ENCODE results near the gene TVP23C. TPM values are rescaled to one million over a fixed set of nuclear protein-coding genes. Genes with fewer than 3 reads are reported as not detected.

The TVP23C gene
- total and polyA plus RNA-seq, 4 experiments from 2014 or later, result 5.8 to 34.5 (median 16.6) TPM

- DNase-seq, result no peak
- H3K9me3 ChIP-seq (ENCODE audit: control insufficient read depth in 1 of 2, low read length in 2 of 2), result no peaks in the 10 kb centered on the region
- Mint-ChIP-seq H3K4me1 (no peaks in the 10 kb centered on the region), H3K36me3 (peaks cover 22 to 43% of the 10 kb centered on the region in 2 donors), H3K4me3 (no peak overlapping the region), H3K27me3 (no peaks in the 10 kb centered on the region), H3K27ac (no peak overlapping the region), H3K9me3 (peaks cover 0 to 6% (median 0%) of the 10 kb centered on the region in 8 donors)
- H3K36me3 ChIP-seq (ENCODE audit: insufficient read depth, low read length), result no peaks in the 10 kb centered on the region
- H3K4me1 ChIP-seq (ENCODE audit: insufficient read depth, low read length), result no peaks in the 10 kb centered on the region
- H3K27me3 ChIP-seq (ENCODE audit: insufficient read depth, low read length), result no peaks in the 10 kb centered on the region
- CTCF ChIA-PET (ENCODE audit: partially characterized antibody), result interaction anchor here (0.6 kb wide), 1 partner anchor 40 kb away, joined by 3 read pairs; no protein-coding TSS in a partner anchor
- H3K4me3 ChIP-seq (ENCODE audit: low read length in 2 of 2), result no peak overlapping the region
- intact Hi-C loops (cut with micrococcal nuclease), result no loop called here
- POLR2A ChIA-PET (ENCODE audit: partially characterized antibody), result no interaction called here
- no peak overlapping the region for H3K27ac ChIP-seq (ENCODE audit: low read depth, low read length)
Observed at GRCh38 chr17:15462976-15463772, 100.1 kb downstream of the TVP23C start.

- Mint-ChIP-seq H3K36me3 (peaks cover 53 to 76% of the 10 kb centered on the region in 2 donors), H3K4me1 (no peaks in the 10 kb centered on the region), H3K27ac (no peak overlapping the region), H3K4me3 (no peak overlapping the region), H3K9me3 (peaks cover 0 to 14% (median 6%) of the 10 kb centered on the region in 8 donors), H3K27me3 (no peaks in the 10 kb centered on the region)
- intact Hi-C loops (cut with micrococcal nuclease), result no loop called here
- Histone ChIP-seq H3K4me1 (ENCODE audit: insufficient read depth, low read length) (no peaks in the 10 kb centered on the region), H3K36me3 (ENCODE audit: insufficient read depth, low read length) (no peaks in the 10 kb centered on the region), H3K9me3 (ENCODE audit: control insufficient read depth in 1 of 2, low read length in 2 of 2) (no peaks in the 10 kb centered on the region), H3K4me3 (ENCODE audit: low read length in 2 of 2) (no peak overlapping the region), H3K27me3 (ENCODE audit: insufficient read depth, low read length) (no peaks in the 10 kb centered on the region), H3K27ac (ENCODE audit: low read depth, low read length) (no peak overlapping the region)
- no peak for DNase-seq
- ChIA-PET CTCF (ENCODE audit: partially characterized antibody) (no interaction called here), POLR2A (ENCODE audit: partially characterized antibody) (no interaction called here)
Observed at GRCh38 chr17:15457723-15458094, 105.6 kb downstream of the TVP23C start.

- H3K4me3 Mint-ChIP-seq, result no peak overlapping the region
- no peaks in the 10 kb centered on the region for H3K4me1 ChIP-seq (ENCODE audit: insufficient read depth, low read length)
- H3K27ac Mint-ChIP-seq, result peak overlapping the region in 1 of 7 donors; percentile 37
- H3K36me3 Mint-ChIP-seq, result peaks cover 50 to 72% of the 10 kb centered on the region in 2 donors
- H3K36me3 ChIP-seq (ENCODE audit: insufficient read depth, low read length), result no peaks in the 10 kb centered on the region
- H3K9me3 Mint-ChIP-seq, result peaks cover 0 to 14% (median 6%) of the 10 kb centered on the region in 8 donors
- no peaks in the 10 kb centered on the region for H3K9me3 ChIP-seq (ENCODE audit: control insufficient read depth in 1 of 2, low read length in 2 of 2)
- no peaks in the 10 kb centered on the region for H3K27me3 Mint-ChIP-seq
- ChIA-PET POLR2A (ENCODE audit: partially characterized antibody) (no interaction called here), CTCF (ENCODE audit: partially characterized antibody) (no interaction called here)
- H3K4me3 ChIP-seq (ENCODE audit: low read length in 2 of 2), result no peak overlapping the region
- H3K27ac ChIP-seq (ENCODE audit: low read depth, low read length), result no peak overlapping the region
- DNase-seq, result no peak
- no peaks in the 10 kb centered on the region for H3K4me1 Mint-ChIP-seq
- intact Hi-C loops (cut with micrococcal nuclease), result no loop called here
- H3K27me3 ChIP-seq (ENCODE audit: insufficient read depth, low read length), result no peaks in the 10 kb centered on the region
Observed at GRCh38 chr17:15456972-15457722, 106.1 kb downstream of the TVP23C start.

- no peaks in the 10 kb centered on the region for H3K27me3 ChIP-seq (ENCODE audit: insufficient read depth, low read length)
- no peaks in the 10 kb centered on the region for H3K9me3 ChIP-seq (ENCODE audit: control insufficient read depth in 1 of 2, low read length in 2 of 2)
- Mint-ChIP-seq H3K27ac (no peak overlapping the region), H3K27me3 (no peaks in the 10 kb centered on the region), H3K9me3 (peaks cover 0 to 14% (median 6%) of the 10 kb centered on the region in 8 donors), H3K4me1 (no peaks in the 10 kb centered on the region), H3K36me3 (peaks cover 48 to 67% of the 10 kb centered on the region in 2 donors), H3K4me3 (no peak overlapping the region)
- H3K4me1 ChIP-seq (ENCODE audit: insufficient read depth, low read length), result no peaks in the 10 kb centered on the region
- intact Hi-C loops (cut with micrococcal nuclease), result no loop called here
- H3K27ac ChIP-seq (ENCODE audit: low read depth, low read length), result no peak overlapping the region
- ChIA-PET POLR2A (ENCODE audit: partially characterized antibody) (no interaction called here), CTCF (ENCODE audit: partially characterized antibody) (no interaction called here)
- no peaks in the 10 kb centered on the region for H3K36me3 ChIP-seq (ENCODE audit: insufficient read depth, low read length)
- no peak for DNase-seq
- H3K4me3 ChIP-seq (ENCODE audit: low read length in 2 of 2), result no peak overlapping the region
Observed at GRCh38 chr17:15456496-15456895, 106.8 kb downstream of the TVP23C start.

DNA sequence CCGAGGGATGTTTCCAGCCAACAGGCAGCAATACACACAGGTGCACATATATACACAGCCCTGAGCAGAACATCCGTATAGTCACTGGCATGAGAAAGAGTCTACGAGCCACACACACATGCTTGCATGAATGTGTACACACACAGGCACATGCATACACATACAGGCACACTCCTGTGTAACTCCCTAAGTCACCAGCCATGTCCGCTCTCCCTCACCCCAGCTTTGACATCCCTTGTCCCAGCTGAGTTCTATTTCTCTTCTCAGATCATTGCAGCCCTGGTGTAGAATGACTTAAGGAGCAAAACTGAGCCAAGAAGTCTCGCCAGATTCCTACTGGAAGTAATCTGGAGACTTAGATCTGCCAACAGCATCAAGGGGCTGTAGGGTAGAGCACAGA lies 108.9 kb downstream of the TVP23C start:
- H3K36me3 Mint-ChIP-seq, result peaks cover 39 to 49% of the 10 kb centered on the region in 2 donors
- Histone ChIP-seq H3K4me3 (ENCODE audit: low read length in 2 of 2) (no peak overlapping the region), H3K27ac (ENCODE audit: low read depth, low read length) (no peak overlapping the region), H3K36me3 (ENCODE audit: insufficient read depth, low read length) (no peaks in the 10 kb centered on the region), H3K4me1 (ENCODE audit: insufficient read depth, low read length) (no peaks in the 10 kb centered on the region), H3K27me3 (ENCODE audit: insufficient read depth, low read length) (no peaks in the 10 kb centered on the region), H3K9me3 (ENCODE audit: control insufficient read depth in 1 of 2, low read length in 2 of 2) (no peaks in the 10 kb centered on the region)
- H3K27me3 Mint-ChIP-seq, result no peaks in the 10 kb centered on the region
- no peak overlapping the region for H3K4me3 Mint-ChIP-seq
- intact Hi-C loops (cut with micrococcal nuclease), result no loop called here
- ChIA-PET POLR2A (ENCODE audit: partially characterized antibody) (no interaction called here), CTCF (ENCODE audit: partially characterized antibody) (no interaction called here)
- no peak for DNase-seq
- H3K4me1 Mint-ChIP-seq, result no peaks in the 10 kb centered on the region
- H3K27ac Mint-ChIP-seq, result no peak overlapping the region
- peaks cover 0 to 13% (median 6%) of the 10 kb centered on the region in 8 donors for H3K9me3 Mint-ChIP-seq

GRCh38 chr17:15453782-15454181 lies 109.5 kb downstream of the TVP23C start:
- Mint-ChIP-seq H3K36me3 (peaks cover 39 to 49% of the 10 kb centered on the region in 2 donors), H3K27me3 (no peaks in the 10 kb centered on the region), H3K4me1 (peaks cover 0 to 1% (median 0%) of the 10 kb centered on the region in 4 donors), H3K27ac (no peak overlapping the region), H3K4me3 (no peak overlapping the region), H3K9me3 (peaks cover 0 to 13% (median 6%) of the 10 kb centered on the region in 8 donors)
- Histone ChIP-seq H3K4me1 (ENCODE audit: insufficient read depth, low read length) (no peaks in the 10 kb centered on the region), H3K4me3 (ENCODE audit: low read length in 2 of 2) (no peak overlapping the region), H3K9me3 (ENCODE audit: control insufficient read depth in 1 of 2, low read length in 2 of 2) (no peaks in the 10 kb centered on the region), H3K36me3 (ENCODE audit: insufficient read depth, low read length) (no peaks in the 10 kb centered on the region), H3K27me3 (ENCODE audit: insufficient read depth, low read length) (no peaks in the 10 kb centered on the region), H3K27ac (ENCODE audit: low read depth, low read length) (no peak overlapping the region)
- intact Hi-C loops (cut with micrococcal nuclease), result no loop called here
- DNase-seq, result no peak
- ChIA-PET POLR2A (ENCODE audit: partially characterized antibody) (no interaction called here), CTCF (ENCODE audit: partially characterized antibody) (no interaction called here)

DNA sequence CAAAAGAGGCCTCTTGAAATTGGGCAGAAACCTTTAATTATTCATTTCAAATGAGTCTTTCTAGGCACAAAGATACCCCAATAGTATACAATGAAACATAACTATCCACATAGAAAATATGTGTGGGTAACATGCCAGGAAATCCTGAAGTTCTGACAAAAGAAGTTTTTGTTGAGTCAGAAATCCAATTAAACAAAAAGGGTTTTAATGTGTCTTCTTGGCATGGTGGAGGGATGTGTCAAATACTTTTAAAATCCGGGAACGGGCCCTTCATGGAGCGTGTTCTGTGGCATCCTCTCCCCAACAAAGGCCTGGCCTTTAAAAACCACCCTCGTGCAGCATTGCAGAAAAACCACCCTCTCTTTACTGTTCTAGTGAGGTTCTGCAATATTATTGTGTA lies 110.0 kb downstream of the TVP23C start:
- Histone ChIP-seq H3K36me3 (ENCODE audit: insufficient read depth, low read length) (no peaks in the 10 kb centered on the region), H3K27ac (ENCODE audit: low read depth, low read length) (no peak overlapping the region), H3K4me1 (ENCODE audit: insufficient read depth, low read length) (no peaks in the 10 kb centered on the region), H3K27me3 (ENCODE audit: insufficient read depth, low read length) (no peaks in the 10 kb centered on the region), H3K9me3 (ENCODE audit: control insufficient read depth in 1 of 2, low read length in 2 of 2) (no peaks in the 10 kb centered on the region), H3K4me3 (ENCODE audit: low read length in 2 of 2) (no peak overlapping the region)
- no peak for DNase-seq
- Mint-ChIP-seq H3K36me3 (peaks cover 39 to 45% of the 10 kb centered on the region in 2 donors), H3K4me3 (no peak overlapping the region), H3K27me3 (no peaks in the 10 kb centered on the region), H3K9me3 (peaks cover 0 to 13% (median 6%) of the 10 kb centered on the region in 8 donors), H3K4me1 (peaks cover 0 to 2% (median under 1%) of the 10 kb centered on the region in 4 donors), H3K27ac (no peak overlapping the region)
- ChIA-PET CTCF (ENCODE audit: partially characterized antibody) (no interaction called here), POLR2A (ENCODE audit: partially characterized antibody) (no interaction called here)
- intact Hi-C loops (cut with micrococcal nuclease), result no loop called here
